IMR-90 (cell line): ENCODE results near the gene RAC3. TPM values are rescaled to one million over a fixed set of nuclear protein-coding genes. Genes with fewer than 3 reads are reported as not detected.

ENCODE experiments used
- ATAC-seq: fragments of 200-7000 bp; cut with Tn5 transposase; 2 replicates; pipeline ENCODE4 v1.9.1; 2020; ENCODE audit warnings: low read depth, mild to moderate bottlenecking, moderate library complexity
- BruUV-seq: library from RNA; stranded (reverse); fragments of 400-500 nt; replicated peaks from 2 replicates; lab custom pipeline; 2021; lab: Mats Ljungman, UMichigan
- CTCF ChIA-PET: fragments of 300-600 bp; formaldehyde crosslinking; extraction: SDS; loops from one replicate; lab custom pipeline; 2021; ENCODE audit warnings: antibody characterized with exemption; lab: Yijun Ruan, JAX
- POLR2A ChIA-PET: fragments of 300-600 bp; sonication (Branson Sonifier 250); formaldehyde crosslinking; loops from one replicate; lab custom pipeline; 2022; ENCODE audit warnings: antibody characterized with exemption; ENCODE audit not compliant: unreplicated experiment; lab: Charles Lee
- DNase-seq: peaks from one replicate; pipeline ENCODE4 v3.0.0; 2013
- H2AFZ ChIP-seq: replicated peaks from 2 replicates; pipeline ENCODE3; 2013; ENCODE audit warnings: low read length, mild to moderate bottlenecking; ENCODE audit not compliant: poor library complexity
- H2AK5ac ChIP-seq: 2 replicates; pipeline ENCODE4 v1.6.1; 2013; ENCODE audit warnings: low read depth, low read length, inconsistent platforms
- H2AK9ac ChIP-seq: replicated peaks from 2 replicates; pipeline ENCODE3; 2013; ENCODE audit warnings: mild to moderate bottlenecking, low read depth, low read length, moderate library complexity; ENCODE audit not compliant: poor library complexity
- H2BK120ac ChIP-seq: 2 replicates; pipeline ENCODE4 v1.6.1; 2013; ENCODE audit warnings: low read depth, low read length, inconsistent platforms
- H2BK15ac ChIP-seq: 3 replicates; pipeline ENCODE4 v1.6.1; 2013; ENCODE audit warnings: low read depth, low read length, inconsistent platforms
- H2BK20ac ChIP-seq: 2 replicates; pipeline ENCODE4 v1.6.1; 2013; ENCODE audit warnings: low read depth, mild to moderate bottlenecking, inconsistent platforms, low read length, moderate library complexity
- H2BK5ac ChIP-seq: 2 replicates; pipeline ENCODE4 v1.6.1; 2013; ENCODE audit warnings: mild to moderate bottlenecking, low read depth, low read length, inconsistent platforms; ENCODE audit not compliant: poor library complexity, severe bottlenecking
- H3K14ac ChIP-seq: replicated peaks from 2 replicates; pipeline ENCODE4 v1.6.1; 2013; ENCODE audit warnings: low read depth, low read length, inconsistent platforms
- H3K18ac ChIP-seq: 2 replicates; pipeline ENCODE4 v1.6.1; 2013; ENCODE audit warnings: low read depth, low read length, control low read depth
- H3K23ac ChIP-seq: 2 replicates; pipeline ENCODE4 v1.6.1; 2013; ENCODE audit warnings: low read depth, low read length, inconsistent platforms
- H3K27ac ChIP-seq: 2 replicates; pipeline ENCODE4 v1.5.1; 2013; ENCODE audit warnings: mild to moderate bottlenecking, control low read depth, low read length; ENCODE audit not compliant: insufficient read depth
- H3K27me3 ChIP-seq: 2 replicates; pipeline ENCODE4 v1.6.1; 2013; ENCODE audit warnings: low read length; ENCODE audit not compliant: control insufficient read depth, insufficient read depth
- H3K36me3 ChIP-seq: 2 replicates; pipeline ENCODE4 v1.6.1; 2013; ENCODE audit warnings: low read length, mixed read lengths; ENCODE audit not compliant: control insufficient read depth, insufficient read depth
- H3K4ac ChIP-seq: 2 replicates; pipeline ENCODE4 v1.6.1; 2013; ENCODE audit warnings: low read depth, low read length, inconsistent platforms
- H3K4me1 ChIP-seq: 2 replicates; pipeline ENCODE4 v1.6.1; 2013; ENCODE audit warnings: low read length, mixed read lengths; ENCODE audit not compliant: control insufficient read depth, insufficient read depth
- H3K4me2 ChIP-seq: 2 replicates; pipeline ENCODE4 v1.6.1; 2013; ENCODE audit warnings: low read depth, mild to moderate bottlenecking, control low read depth, low read length, moderate library complexity
- H3K4me3 ChIP-seq: 2 replicates; pipeline ENCODE4 v1.5.1; 2013; ENCODE audit warnings: low read depth, mild to moderate bottlenecking, control low read depth, low read length, moderate library complexity; ENCODE audit not compliant: insufficient read depth
- H3K56ac ChIP-seq: 2 replicates; pipeline ENCODE4 v1.6.1; 2013; ENCODE audit warnings: low read length, inconsistent platforms; ENCODE audit not compliant: insufficient read depth; ENCODE audit errors: extremely low read depth
- H3K79me1 ChIP-seq, 2 experiments: 2 replicates each; pipeline ENCODE4 v1.6.1; 2013; ENCODE audit warnings: low read length in 2 of 2, inconsistent platforms in 1 of 2, low read depth in 1 of 2
- H3K9ac ChIP-seq: 2 replicates; pipeline ENCODE4 v1.6.1; 2013; ENCODE audit warnings: low read depth, low read length, control low read depth
- H3K9me1 ChIP-seq: 2 replicates; pipeline ENCODE4 v1.6.1; 2013; ENCODE audit warnings: low read length, inconsistent platforms; ENCODE audit not compliant: insufficient read depth
- H3K9me3 ChIP-seq: 2 replicates; pipeline ENCODE4 v1.6.1; 2013; ENCODE audit warnings: low read length; ENCODE audit not compliant: control insufficient read depth, insufficient read depth
- H4K20me1 ChIP-seq: 2 replicates; pipeline ENCODE4 v1.6.1; 2013; ENCODE audit warnings: low read length, inconsistent platforms; ENCODE audit not compliant: insufficient read depth
- H4K5ac ChIP-seq: 2 replicates; pipeline ENCODE4 v1.6.1; 2013; ENCODE audit warnings: mild to moderate bottlenecking, low read depth, low read length, control low read depth
- H4K8ac ChIP-seq, 2 experiments: 2 replicates each; pipeline ENCODE4 v1.6.1; 2013; ENCODE audit warnings: low read depth in 2 of 2, low read length in 2 of 2, control low read depth in 1 of 2, inconsistent platforms in 1 of 2
- H4K91ac ChIP-seq: 2 replicates; pipeline ENCODE4 v1.6.1; 2013; ENCODE audit warnings: low read depth, low read length, inconsistent platforms; ENCODE audit not compliant: insufficient read depth
- MXI1 ChIP-seq: IDR thresholded peaks from 2 replicates; pipeline ENCODE4 v1.6.1; 2012; ENCODE audit warnings: low read depth, mild to moderate bottlenecking, low read length, moderate library complexity, borderline replicate concordance
- POLR2A ChIP-seq: IDR thresholded peaks from 2 replicates; pipeline ENCODE4 v1.6.1; 2012; ENCODE audit warnings: mild to moderate bottlenecking, low read depth, low read length
- WGBS, 2 experiments: methylation state at CpG; one replicate each; pipeline versions ENCODE4 v1.1.5 to v1.1.7; 2013; ENCODE audit warnings: missing lambda C conversion rate in 2 of 2; ENCODE audit not compliant: insufficient read length in 1 of 2; ENCODE audit errors: extremely low coverage in 2 of 2; 5-methylcytosine and 5-hydroxymethylcytosine counted together
- dilution Hi-C: fragments of 300-500 bp; cut with HindIII; formaldehyde crosslinking; loops from one replicate; pipeline ENCODE4 v1.14.3; 2018; ENCODE audit warnings: low sequenced_read_pairs; ENCODE audit not compliant: unreplicated experiment
- in situ Hi-C: fragments of 300-500 bp; cut with MboI; formaldehyde crosslinking; loops from 3 replicates; pipeline ENCODE4 v1.14.3; 2019; ENCODE audit warnings: low sequenced_read_pairs, inconsistent platforms, mixed read lengths
- intact Hi-C: fragments of 100-400 bp; cut with micrococcal nuclease; formaldehyde crosslinking; loops from 2 replicates; pipeline ENCODE4 v1.10.0; 2022
- polyA plus RNA-seq, 3 experiments: library from polyadenylated mRNA; depleted of rRNA; stranded (reverse); fragments of >200 nt; gene quantifications; 2 replicates each; pipeline ENCODE4 v1.2.3, GENCODE V29; 2012; ENCODE audit warnings: low replicate concordance in 1 of 3
- total RNA-seq: library from RNA; depleted of rRNA; stranded (reverse); fragments of >200 nt; gene quantifications from 2 replicates; pipeline ENCODE4 v1.2.3, GENCODE V29; 2012

RAC3 gene
- total and polyA plus RNA-seq, 2 of the 4 experiments (the other 2 are of a cell fraction) = 5.7 to 23.4 TPM

GRCh38 chr17:82055023-82055964 is 23.8 kb downstream of the RAC3 start:
- Histone ChIP-seq H2AK5ac (no peak overlapping the region), H2AFZ (no peak overlapping the region), H3K4ac (no peak overlapping the region), H2BK20ac (no peak overlapping the region), H3K9me3 (no peaks in the 10 kb centered on the region), H3K4me2 (no peak overlapping the region), H4K91ac (no peak overlapping the region), H3K27ac (no peak overlapping the region), H3K23ac (no peak overlapping the region), H4K8ac (no peak overlapping the region), H3K4me3 (no peak overlapping the region), H2BK15ac (no peak overlapping the region), H4K20me1 (peaks cover 4% of the 10 kb centered on the region), H2BK5ac (no peak overlapping the region), H3K79me1 (peaks cover 12 to 37% of the 10 kb centered on the region in 2 experiments), H4K5ac (no peak overlapping the region), H3K4me1 (peaks cover 15% of the 10 kb centered on the region), H3K14ac (no peak overlapping the region), H3K27me3 (no peaks in the 10 kb centered on the region), H3K18ac (no peak overlapping the region), H2AK9ac (peak overlapping the region; percentile 42), H3K9ac (no peak overlapping the region), H3K36me3 (peaks cover 59% of the 10 kb centered on the region), H3K56ac (no peak overlapping the region), H2BK120ac (no peak overlapping the region), H3K9me1 (peaks cover 5% of the 10 kb centered on the region)
- BruUV-seq = no TSS peak
- ChIA-PET CTCF (no interaction called here), POLR2A (no interaction called here)
- in situ Hi-C loops = no loop called here
- no peak for TF ChIP-seq POLR2A
- TF ChIP-seq MXI1 = no peak
- intact Hi-C loops = no loop called here
- no peak for DNase-seq
- WGBS, 2 experiments = 83% methylated on average over 6 of the region's 26 CpGs; no CpG with 5 or more reads in 1 of the 2 experiments
- ATAC-seq = no peak
- dilution Hi-C loops = no loop called here
